HG02623 (cell line): ENCODE measurements around the gene AKR1B1.

ENCODE experiments used
- ATAC-seq: cut with Tn5 transposase; IDR thresholded peaks from one replicate; pipeline ENCODE4 v1.9.1; 2021; ENCODE audit warnings: moderate library complexity; ENCODE audit not compliant: unreplicated experiment

Gene AKR1B1

GRCh38 chr7:134420424-134421125 is 38.3 kb downstream of the AKR1B1 start:
- ATAC-seq: no peak

- no peak for ATAC-seq
Measured at GRCh38 chr7:134419875-134420274, 39.0 kb downstream of the AKR1B1 start.

- no peak for ATAC-seq
Measured at GRCh38 chr7:134419085-134419484, 39.8 kb downstream of the AKR1B1 start.

GRCh38 chr7:134415700-134416099 is 43.2 kb downstream of the AKR1B1 start:
- no peak for ATAC-seq

- ATAC-seq: no peak
Measured at GRCh38 chr7:134414109-134414508, 44.8 kb downstream of the AKR1B1 start.

- no peak for ATAC-seq
Measured at GRCh38 chr7:134407311-134407710, 51.6 kb downstream of the AKR1B1 start.

GRCh38 chr7:134406431-134406830 is 52.5 kb downstream of the AKR1B1 start:
- no peak for ATAC-seq

- ATAC-seq: no peak
Measured at GRCh38 chr7:134405299-134405698, 53.6 kb downstream of the AKR1B1 start.

GRCh38 chr7:134403062-134403461 is 55.8 kb downstream of the AKR1B1 start:
- no peak for ATAC-seq

GRCh38 chr7:134400859-134401258 is 58.0 kb downstream of the AKR1B1 start:
- ATAC-seq: no peak

GRCh38 chr7:134396031-134396430 is 62.9 kb downstream of the AKR1B1 start:
- ATAC-seq: no peak

- ATAC-seq: no peak
Measured at GRCh38 chr7:134395604-134396003, 63.3 kb downstream of the AKR1B1 start.

- ATAC-seq: no peak
Measured at GRCh38 chr7:134394056-134394455, 64.8 kb downstream of the AKR1B1 start.
